ENCODE data around the gene PLEKHG2.
A peak's percentile ranks its signal among the peaks of the same experiment; 100 is the strongest.

The PLEKHG2 gene

GRCh38 chr19:39411081-39411831 is 1.2 kb upstream of the PLEKHG2 start:
- TF ChIP-seq CTCF (IDR thresholded peaks at IDR 0.05; ENCODE audit: low read depth, low read length, missing control alignments) = no peak
- DNase-seq (ENCODE audit: extremely low read depth, low read depth) = no peak
- H3K4me3 ChIP-seq (replicated peaks; ENCODE audit: low read depth, low read length) = no peak overlapping the region

- H3K4me3 ChIP-seq (replicated peaks; ENCODE audit: low read depth, low read length) = peak overlapping the region; percentile 87; the same call in 1 of the 2 replicates
- TF ChIP-seq CTCF (IDR thresholded peaks at IDR 0.05; ENCODE audit: low read depth, low read length, missing control alignments) = peak; percentile 90
- peak; percentile 91 for DNase-seq (ENCODE audit: extremely low read depth, low read depth)
These were observed 703 bp upstream of the PLEKHG2 start for GRCh38 chr19:39411832-39412099.

GRCh38 chr19:39412867-39413271 is 400 bp downstream of the PLEKHG2 start:
- DNase-seq (ENCODE audit: extremely low read depth, low read depth) = no peak
- H3K4me3 ChIP-seq (replicated peaks; ENCODE audit: low read depth, low read length) = peak overlapping the region; percentile 87
- no peak for TF ChIP-seq CTCF (IDR thresholded peaks at IDR 0.05; ENCODE audit: low read depth, low read length, missing control alignments)

GRCh38 chr19:39413272-39413910 is 922 bp downstream of the PLEKHG2 start:
- DNase-seq (ENCODE audit: extremely low read depth, low read depth) = no peak
- H3K4me3 ChIP-seq (replicated peaks; ENCODE audit: low read depth, low read length) = peak overlapping the region; percentile 87
- TF ChIP-seq CTCF (IDR thresholded peaks at IDR 0.05; ENCODE audit: low read depth, low read length, missing control alignments) = no peak

GRCh38 chr19:39413911-39414608 is 1.6 kb downstream of the PLEKHG2 start:
- TF ChIP-seq CTCF (IDR thresholded peaks at IDR 0.05; ENCODE audit: low read depth, low read length, missing control alignments) = peak; percentile 15
- DNase-seq (ENCODE audit: extremely low read depth, low read depth) = no peak
- H3K4me3 ChIP-seq (replicated peaks; ENCODE audit: low read depth, low read length) = peak overlapping the region; percentile 87

GRCh38 chr19:39415111-39416046 is 2.9 kb downstream of the PLEKHG2 start:
- H3K4me3 ChIP-seq (replicated peaks; ENCODE audit: low read depth, low read length) = peak overlapping the region; percentile 87
- TF ChIP-seq CTCF (IDR thresholded peaks at IDR 0.05; ENCODE audit: low read depth, low read length, missing control alignments) = no peak
- DNase-seq (ENCODE audit: extremely low read depth, low read depth) = no peak

Data from HFF-Myc (cell line).